Measurements from ENCODE around the gene HOXC6. TPM values are rescaled to one million over a fixed set of nuclear protein-coding genes. Genes with fewer than 3 reads are reported as not detected.

HOXC6 gene
- total and polyA plus RNA-seq, 2 experiments from 2014 or later = not detected

- H3K9me3 Mint-ChIP-seq = peaks cover 5% of the 10 kb centered on the region; the same call in 2 of the 3 replicates
- Histone ChIP-seq H3K36me3 (ENCODE audit: insufficient read depth) (no peaks in the 10 kb centered on the region), H3K79me2 (replicated peaks; ENCODE audit: insufficient read depth) (no peaks in the 10 kb centered on the region), H4K20me1 (replicated peaks; ENCODE audit: insufficient read depth) (peaks cover 31% of the 10 kb centered on the region), H3K27ac (ENCODE audit: low read depth) (no peak overlapping the region), H3K4me2 (peak overlapping the region; percentile 41), H3K9me2 (ENCODE audit: insufficient read depth) (no peaks in the 10 kb centered on the region), H3F3A (replicated peaks; ENCODE audit: low read depth) (peaks cover 46% of the 10 kb centered on the region), H3K4me3 (no peak overlapping the region), H3K4me1 (ENCODE audit: insufficient read depth) (peaks cover 56% of the 10 kb centered on the region), H2AFZ (no peak overlapping the region), H3K27me3 (ENCODE audit: insufficient read depth) (peaks cover 98% of the 10 kb centered on the region)
- H3K4me3 Mint-ChIP-seq = no peak overlapping the region
- peaks cover 36% of the 10 kb centered on the region for H3K4me1 Mint-ChIP-seq
- ATAC-seq = no peak
- no peak overlapping the region for H3K27ac Mint-ChIP-seq
- peaks cover 100% of the 10 kb centered on the region for H3K27me3 Mint-ChIP-seq (ENCODE audit: insufficient read depth, low read depth, poor library complexity)
- no peaks in the 10 kb centered on the region; the same call in 2 of the 3 replicates for H3K36me3 Mint-ChIP-seq (ENCODE audit: low read depth)
- DNase-seq (ENCODE audit: low spot score) = no peak
- peak; percentile 18 for TF ChIP-seq EZH2 (IDR thresholded peaks at IDR 0.05; ENCODE audit: low read depth, unreplicated experiment)
- TF ChIP-seq ZNF462 (CRISPR knock-in tag; IDR thresholded peaks at IDR 0.05) = no peak
These were observed 45.3 kb upstream of the HOXC6 start for GRCh38 chr12:53982648-53983567.

- Histone ChIP-seq H4K20me1 (replicated peaks; ENCODE audit: insufficient read depth) (peaks cover 37% of the 10 kb centered on the region), H3K79me2 (replicated peaks; ENCODE audit: insufficient read depth) (no peaks in the 10 kb centered on the region), H3K4me1 (ENCODE audit: insufficient read depth) (peaks cover 53% of the 10 kb centered on the region), H3K9me2 (ENCODE audit: insufficient read depth) (no peaks in the 10 kb centered on the region), H3K4me3 (0 out of 2 replicates have a peak overlapping the region, but pooled peaks have one; percentile 2), H3K4me2 (peak overlapping the region; percentile 41; the same call in 1 of the 2 replicates), H3K36me3 (ENCODE audit: insufficient read depth) (no peaks in the 10 kb centered on the region), H3K27me3 (ENCODE audit: insufficient read depth) (peaks cover 98% of the 10 kb centered on the region), H2AFZ (no peak overlapping the region), H3K27ac (ENCODE audit: low read depth) (no peak overlapping the region), H3F3A (replicated peaks; ENCODE audit: low read depth) (peaks cover 50% of the 10 kb centered on the region)
- Mint-ChIP-seq H3K4me1 (peaks cover 31% of the 10 kb centered on the region), H3K36me3 (ENCODE audit: low read depth) (no peaks in the 10 kb centered on the region; the same call in 2 of the 3 replicates), H3K9me3 (peaks cover 5% of the 10 kb centered on the region; the same call in 2 of the 3 replicates), H3K27me3 (ENCODE audit: insufficient read depth, low read depth, poor library complexity) (peaks cover 100% of the 10 kb centered on the region), H3K4me3 (no peak overlapping the region), H3K27ac (no peak overlapping the region)
- ATAC-seq (no peak), DNase-seq (ENCODE audit: low spot score) (peak; percentile 58)
- TF ChIP-seq ZNF114 (CRISPR knock-in tag; IDR thresholded peaks at IDR 0.05) = no peak
- peak; percentile 42 for TF ChIP-seq EZH2phosphoT487 (IDR thresholded peaks at IDR 0.05; ENCODE audit: unreplicated experiment)
These were observed 44.7 kb upstream of the HOXC6 start for GRCh38 chr12:53983568-53983949.

Data from GM23338 (cell line).